Liver (tissue), 9 donors: Measurements from ENCODE around the gene TBK1. TPM values are rescaled to one million over a fixed set of nuclear protein-coding genes. Genes with fewer than 3 reads are reported as not detected.

Experiments
- DNase-seq: peaks from one replicate; pipeline ENCODE4 v3.0.0-alpha.2; 2017; ENCODE audit warnings: low spot score
- H3K27ac ChIP-seq, 2 donors: one replicate each; pipeline ENCODE4 v1.7.0; 2013; ENCODE audit warnings: inconsistent platforms in 2 of 2, low read length in 2 of 2, control low read depth in 1 of 2, low read depth in 1 of 2, mild to moderate bottlenecking in 1 of 2
- H3K27me3 ChIP-seq, 4 donors: one replicate each; pipeline versions ENCODE4 v1.6.1 to v1.7.0; 2013; ENCODE audit warnings: low read length in 3 of 4, inconsistent platforms in 1 of 4, mild to moderate bottlenecking in 1 of 4, moderate library complexity in 1 of 4; ENCODE audit not compliant: control insufficient read depth in 4 of 4, insufficient read depth in 4 of 4
- H3K36me3 ChIP-seq, 4 donors: one replicate each; pipeline versions ENCODE4 v1.6.1 to v1.7.0; 2013; ENCODE audit warnings: low read length in 3 of 4, mild to moderate bottlenecking in 3 of 4, low read depth in 1 of 4, moderate library complexity in 1 of 4; ENCODE audit not compliant: control insufficient read depth in 4 of 4, insufficient read depth in 3 of 4
- H3K4me1 ChIP-seq, 4 donors: one replicate each; pipeline versions ENCODE4 v1.6.1 to v1.7.0; 2013; ENCODE audit warnings: low read length in 3 of 4, mild to moderate bottlenecking in 3 of 4, moderate library complexity in 1 of 4; ENCODE audit not compliant: control insufficient read depth in 4 of 4, insufficient read depth in 4 of 4
- H3K4me3 ChIP-seq, 3 donors: one replicate each; pipeline versions ENCODE4 v1.6.1 to v1.7.0; 2013; ENCODE audit warnings: low read length in 3 of 3, control low read depth in 1 of 3, low read depth in 1 of 3, mild to moderate bottlenecking in 1 of 3
- H3K9ac ChIP-seq, 2 donors: one replicate each; pipeline ENCODE4 v1.7.0; 2013; ENCODE audit warnings: low read length in 2 of 2, mild to moderate bottlenecking in 2 of 2, moderate library complexity in 2 of 2, control low read depth in 1 of 2, low read depth in 1 of 2
- H3K9me3 ChIP-seq, 4 donors: one replicate each; pipeline versions ENCODE4 v1.6.1 to v1.7.0; 2013; ENCODE audit warnings: low read length in 3 of 4; ENCODE audit not compliant: control insufficient read depth in 4 of 4
- ATF3 ChIP-seq: IDR thresholded peaks from 2 replicates; pipeline ENCODE4 v1.6.1; 2016; ENCODE audit warnings: antibody characterized with exemption
- CTCF ChIP-seq: fragments of 150-350 bp; IDR thresholded peaks from 2 replicates; pipeline ENCODE4 v1.5.1; 2017; ENCODE audit warnings: improper control_type of control experiment, low read depth, low read length; ENCODE audit not compliant: missing input control
- EGR1 ChIP-seq, 2 donors: IDR thresholded peaks; 2 replicates each; pipeline ENCODE4 v1.6.1; 2016 to 2018; ENCODE audit warnings: antibody characterized with exemption in 2 of 2, low read depth in 2 of 2
- FOXA1 ChIP-seq: IDR thresholded peaks from 2 replicates; pipeline ENCODE4 v1.6.1; 2016; ENCODE audit warnings: antibody characterized with exemption
- FOXA2 ChIP-seq: IDR thresholded peaks from 2 replicates; pipeline ENCODE4 v1.6.1; 2016; ENCODE audit warnings: antibody characterized with exemption
- GABPA ChIP-seq, 2 donors: IDR thresholded peaks in 1 of 2; conservative IDR thresholded peaks in 1 of 2; 2 replicates each; pipeline ENCODE4 v1.6.1; 2016; ENCODE audit warnings: antibody characterized with exemption in 2 of 2, mild to moderate bottlenecking in 1 of 2, moderate library complexity in 1 of 2
- HNF4A ChIP-seq, 2 donors: conservative IDR thresholded peaks; 2 replicates each; pipeline ENCODE4 v1.6.1; 2016; ENCODE audit warnings: antibody characterized with exemption in 2 of 2, mild to moderate bottlenecking in 2 of 2
- HNF4G ChIP-seq: IDR thresholded peaks from 2 replicates; pipeline ENCODE4 v1.6.1; 2016; ENCODE audit warnings: antibody characterized with exemption
- JUND ChIP-seq, 2 donors: IDR thresholded peaks; 2 replicates each; pipeline ENCODE4 v1.6.1; 2016; ENCODE audit warnings: antibody characterized with exemption in 2 of 2
- MAX ChIP-seq: IDR thresholded peaks from 2 replicates; pipeline ENCODE4 v1.6.1; 2016; ENCODE audit warnings: antibody characterized with exemption
- NR2F2 ChIP-seq: IDR thresholded peaks from 2 replicates; pipeline ENCODE4 v1.6.1; 2016; ENCODE audit warnings: antibody characterized with exemption
- RAD21 ChIP-seq, 2 donors: IDR thresholded peaks; 2 replicates each; pipeline ENCODE4 v1.6.1; 2016; ENCODE audit warnings: antibody characterized with exemption in 2 of 2, mild to moderate bottlenecking in 2 of 2
- REST ChIP-seq: IDR thresholded peaks from 2 replicates; pipeline ENCODE4 v1.6.1; 2016; ENCODE audit warnings: antibody characterized with exemption, mild to moderate bottlenecking
- SP1 ChIP-seq: IDR thresholded peaks from 2 replicates; pipeline ENCODE4 v1.6.1; 2018; ENCODE audit warnings: antibody characterized with exemption, mild to moderate bottlenecking
- TAF1 ChIP-seq: conservative IDR thresholded peaks from 2 replicates; pipeline ENCODE4 v1.6.1; 2016; ENCODE audit warnings: antibody characterized with exemption, mild to moderate bottlenecking
- YY1 ChIP-seq: IDR thresholded peaks from 2 replicates; pipeline ENCODE4 v1.6.1; 2016; ENCODE audit warnings: antibody characterized with exemption, mild to moderate bottlenecking
- ZBTB33 ChIP-seq: IDR thresholded peaks from 2 replicates; pipeline ENCODE4 v1.6.1; 2016; ENCODE audit warnings: antibody characterized with exemption
- WGBS: extraction: QIAGEN DNeasy Blood & Tissue Kit; methylation state at CpG from one replicate; pipeline ENCODE4 v1.1.7; 2013; 5-methylcytosine and 5-hydroxymethylcytosine counted together
- polyA plus RNA-seq, 2 donors: library from polyadenylated mRNA; stranded (reverse) in 1 of 2; unstranded in 1 of 2; fragments of 200-250 nt in 1 of 2; fragments of >200 nt in 1 of 2; fragmentation: Nextera tagmentation in 1 of 2; extraction: Ambion mirVana in 1 of 2; gene quantifications; one replicate each; pipeline versions ENCODE4 v1.2.1 to v1.2.3, GENCODE V29; 2013 to 2015
- total RNA-seq, 2 donors: library from RNA; depleted of rRNA; stranded (reverse); fragments of >200 nt; gene quantifications; one replicate each; pipeline ENCODE4 v1.2.3, GENCODE V29; 2014
- donor health status: healthy.
- donor health status: healthy.
- donor health status: healthy.
- donor health status: healthy.
- donor health status: healthy.

TBK1 gene
- total and polyA plus RNA-seq, 4 donors, result 7.6 to 20.7 (median 13.9) TPM

- no peak for TF ChIP-seq ZBTB33
- TF ChIP-seq RAD21 (IDR thresholded peaks at IDR 0.05), result no peak
These were observed 66.5 kb downstream of the TBK1 start (continued) for GRCh38 chr12:64518396-64518795.

GRCh38 chr12:64521833-64522232, 69.9 kb downstream of the TBK1 start:
- Histone ChIP-seq H3K9me3 (no peaks in the 10 kb centered on the region), H3K4me3 (no peak overlapping the region), H3K27me3 (no peaks in the 10 kb centered on the region), H3K4me1 (no peaks in the 10 kb centered on the region), H3K36me3 (no peaks in the 10 kb centered on the region), H3K27ac (no peak overlapping the region), H3K9ac (no peak overlapping the region)
- DNase-seq, result no peak
- WGBS, result 89% methylated on average over 3 of the region's 3 CpGs
- no peak for TF ChIP-seq YY1

GRCh38 chr12:64522316-64522715, 70.4 kb downstream of the TBK1 start:
- DNase-seq, result no peak
- Histone ChIP-seq H3K4me3 (no peak overlapping the region), H3K27ac (no peak overlapping the region), H3K27me3 (no peaks in the 10 kb centered on the region), H3K36me3 (no peaks in the 10 kb centered on the region), H3K9ac (no peak overlapping the region), H3K4me1 (no peaks in the 10 kb centered on the region), H3K9me3 (no peaks in the 10 kb centered on the region)
- 40% methylated on average over 5 of the region's 5 CpGs for WGBS
- TF ChIP-seq HNF4A (conservative IDR thresholded peaks at IDR 0.05) (no peak), JUND (IDR thresholded peaks at IDR 0.05) (no peak), GABPA (IDR thresholded peaks at IDR 0.05 in 1 of 2, conservative IDR thresholded peaks at IDR 0.05 in 1 of 2) (no peak), EGR1 (IDR thresholded peaks at IDR 0.05; ENCODE audit: low read depth in 2 of 2) (no peak), CTCF (no peak), YY1 (no peak), ATF3 (no peak), FOXA2 (no peak), RAD21 (IDR thresholded peaks at IDR 0.05) (no peak), FOXA1 (no peak)

GRCh38 chr12:64522807-64523206, 70.9 kb downstream of the TBK1 start:
- Histone ChIP-seq H3K4me3 (no peak overlapping the region), H3K9ac (no peak overlapping the region), H3K27ac (no peak overlapping the region), H3K36me3 (no peaks in the 10 kb centered on the region), H3K4me1 (no peaks in the 10 kb centered on the region), H3K27me3 (no peaks in the 10 kb centered on the region), H3K9me3 (no peaks in the 10 kb centered on the region)
- no peak for DNase-seq
- 78% methylated on average over 4 of the region's 4 CpGs for WGBS
- TF ChIP-seq ZBTB33, result no peak
- TF ChIP-seq RAD21 (IDR thresholded peaks at IDR 0.05), result no peak
- TF ChIP-seq HNF4G, result no peak
- TF ChIP-seq MAX, result no peak
- TF ChIP-seq TAF1, result no peak
- no peak for TF ChIP-seq FOXA1
- TF ChIP-seq YY1, result no peak
- TF ChIP-seq FOXA2, result no peak
- no peak for TF ChIP-seq SP1
- TF ChIP-seq EGR1 (IDR thresholded peaks at IDR 0.05; ENCODE audit: low read depth in 2 of 2), result no peak
- no peak for TF ChIP-seq REST
- no peak for TF ChIP-seq GABPA (IDR thresholded peaks at IDR 0.05 in 1 of 2, conservative IDR thresholded peaks at IDR 0.05 in 1 of 2)
- TF ChIP-seq NR2F2, result no peak
